ENCODE results near the gene DOCK2.

Gene DOCK2

DNA sequence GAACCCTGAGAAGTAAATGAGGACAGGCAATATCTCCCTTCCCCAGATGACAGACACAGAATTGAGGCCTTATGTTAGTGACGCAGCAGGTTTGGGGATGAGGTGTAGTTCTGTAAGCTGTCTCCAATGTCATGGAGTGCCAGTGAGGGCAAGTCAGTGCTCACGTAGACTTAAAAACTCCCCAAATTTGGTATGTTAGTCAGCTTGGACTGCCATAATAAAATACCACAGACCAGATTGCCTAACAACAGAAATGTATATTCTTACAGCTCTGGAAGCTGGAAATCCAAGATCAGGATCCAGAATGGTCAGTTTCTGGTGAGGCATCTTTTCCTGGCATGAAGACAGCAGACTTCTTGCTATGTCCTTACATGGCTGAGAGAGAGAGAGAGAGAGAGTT, 483.5 kb downstream of the DOCK2 start:
- no peak for DNase-seq (ENCODE audit: low spot score)
- in situ Hi-C loops (cut with MboI; ENCODE audit: low pct_unique_long_range_greater_than_20kb, low sequenced_read_pairs, unreplicated experiment), result no loop called here

DNA sequence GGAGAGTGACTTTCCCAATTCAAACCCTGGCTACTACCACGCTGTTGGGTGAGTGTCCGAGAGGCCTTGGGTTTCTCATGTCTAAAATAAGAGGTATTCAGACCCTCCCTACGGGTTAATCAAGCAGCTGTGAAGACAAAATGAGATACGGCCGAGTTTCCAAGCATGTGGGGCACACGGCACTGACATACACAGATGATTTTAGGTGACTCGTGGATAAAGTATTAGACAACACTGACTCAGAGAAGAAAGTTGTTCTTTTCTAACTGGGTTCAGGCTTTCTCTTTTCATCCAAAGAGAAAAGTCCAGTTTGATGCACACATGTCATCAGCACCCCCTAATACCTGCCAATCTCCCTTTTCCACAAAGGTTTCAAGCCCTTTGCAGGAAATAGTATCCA, 484.2 kb downstream of the DOCK2 start:
- no peak for DNase-seq (ENCODE audit: low spot score)
- TF ChIP-seq, protein P1, sequence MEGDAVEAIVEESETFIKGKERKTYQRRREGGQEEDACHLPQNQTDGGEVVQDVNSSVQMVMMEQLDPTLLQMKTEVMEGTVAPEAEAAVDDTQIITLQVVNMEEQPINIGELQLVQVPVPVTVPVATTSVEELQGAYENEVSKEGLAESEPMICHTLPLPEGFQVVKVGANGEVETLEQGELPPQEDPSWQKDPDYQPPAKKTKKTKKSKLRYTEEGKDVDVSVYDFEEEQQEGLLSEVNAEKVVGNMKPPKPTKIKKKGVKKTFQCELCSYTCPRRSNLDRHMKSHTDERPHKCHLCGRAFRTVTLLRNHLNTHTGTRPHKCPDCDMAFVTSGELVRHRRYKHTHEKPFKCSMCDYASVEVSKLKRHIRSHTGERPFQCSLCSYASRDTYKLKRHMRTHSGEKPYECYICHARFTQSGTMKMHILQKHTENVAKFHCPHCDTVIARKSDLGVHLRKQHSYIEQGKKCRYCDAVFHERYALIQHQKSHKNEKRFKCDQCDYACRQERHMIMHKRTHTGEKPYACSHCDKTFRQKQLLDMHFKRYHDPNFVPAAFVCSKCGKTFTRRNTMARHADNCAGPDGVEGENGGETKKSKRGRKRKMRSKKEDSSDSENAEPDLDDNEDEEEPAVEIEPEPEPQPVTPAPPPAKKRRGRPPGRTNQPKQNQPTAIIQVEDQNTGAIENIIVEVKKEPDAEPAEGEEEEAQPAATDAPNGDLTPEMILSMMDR (IDR thresholded peaks at IDR 0.05; ENCODE audit: extremely low read depth, insufficient read depth, missing control alignments), result no peak
- in situ Hi-C loops (cut with MboI; ENCODE audit: low pct_unique_long_range_greater_than_20kb, low sequenced_read_pairs, unreplicated experiment), result no loop called here

More for the DNA sequence above, 483.5 kb downstream of the DOCK2 start:
- TF ChIP-seq, protein P1 (IDR thresholded peaks at IDR 0.05; ENCODE audit: extremely low read depth, insufficient read depth, missing control alignments), result no peak

DNA sequence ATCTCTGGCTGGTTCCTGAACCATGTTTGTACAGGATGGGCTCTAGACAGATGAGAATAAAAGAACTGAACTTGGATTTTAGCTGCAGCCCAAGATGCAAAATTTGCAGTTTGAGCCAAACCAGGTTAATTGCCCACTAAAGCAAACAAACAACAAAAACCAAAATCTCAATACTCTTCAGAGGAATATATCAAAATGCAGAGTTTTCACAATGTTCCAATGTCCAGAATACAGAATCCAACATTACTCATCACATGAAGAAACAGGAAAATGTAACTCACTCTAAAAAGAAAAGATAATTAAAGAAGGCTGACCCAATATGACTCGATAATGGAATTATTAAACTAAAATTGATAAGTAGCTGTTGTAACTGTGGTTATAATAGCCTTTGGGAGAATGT, 489.0 kb downstream of the DOCK2 start:
- DNase-seq (ENCODE audit: low spot score), result no peak
- in situ Hi-C loops (cut with MboI; ENCODE audit: low pct_unique_long_range_greater_than_20kb, low sequenced_read_pairs, unreplicated experiment), result no loop called here
- TF ChIP-seq, protein P1 (IDR thresholded peaks at IDR 0.05; ENCODE audit: extremely low read depth, insufficient read depth, missing control alignments), result no peak

DNA sequence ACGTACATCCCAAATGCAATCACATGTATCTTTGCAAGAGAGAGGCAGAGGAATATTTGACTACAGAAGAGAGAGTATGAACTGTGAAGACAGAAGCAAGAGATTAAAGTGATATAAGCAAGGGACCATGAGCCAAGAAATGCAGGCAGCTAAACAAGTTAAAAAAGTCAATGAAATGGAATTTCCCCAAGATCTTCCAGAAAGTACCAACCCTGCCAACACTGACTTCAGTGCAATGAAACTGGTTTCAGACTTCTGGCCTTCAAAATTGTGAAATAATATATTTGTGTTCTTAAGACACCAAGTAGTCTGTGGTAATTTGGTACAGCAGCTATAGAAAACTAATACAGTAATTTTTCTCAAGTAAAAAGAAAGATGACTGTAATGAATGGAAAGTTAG, 489.6 kb downstream of the DOCK2 start:
- in situ Hi-C loops (cut with MboI; ENCODE audit: low pct_unique_long_range_greater_than_20kb, low sequenced_read_pairs, unreplicated experiment), result no loop called here
- TF ChIP-seq, protein P1 (IDR thresholded peaks at IDR 0.05; ENCODE audit: extremely low read depth, insufficient read depth, missing control alignments), result no peak
- no peak for DNase-seq (ENCODE audit: low spot score)

DNA sequence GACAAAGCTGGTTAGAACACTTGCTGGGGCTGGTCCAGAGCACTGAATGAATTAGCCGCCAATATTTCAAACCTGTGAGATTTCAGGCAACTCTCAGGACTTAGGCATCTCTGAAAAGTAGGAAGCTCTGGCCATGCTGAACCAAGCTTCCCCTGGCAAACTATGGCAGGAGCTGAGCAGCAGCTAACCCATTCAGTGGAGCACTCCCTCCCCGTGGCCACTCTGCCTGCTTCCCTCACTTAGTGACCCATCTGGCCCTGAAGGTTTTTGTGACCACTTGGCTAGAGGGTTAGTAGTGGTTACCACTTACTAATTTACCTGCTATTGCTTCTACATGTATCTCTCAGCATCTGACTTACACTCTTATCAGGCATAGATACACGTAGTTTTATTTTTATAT, 494.2 kb downstream of the DOCK2 start:
- in situ Hi-C loops (cut with MboI; ENCODE audit: low pct_unique_long_range_greater_than_20kb, low sequenced_read_pairs, unreplicated experiment), result no loop called here
- TF ChIP-seq, protein P1 (IDR thresholded peaks at IDR 0.05; ENCODE audit: extremely low read depth, insufficient read depth, missing control alignments), result no peak
- DNase-seq (ENCODE audit: low spot score), result no peak

DNA sequence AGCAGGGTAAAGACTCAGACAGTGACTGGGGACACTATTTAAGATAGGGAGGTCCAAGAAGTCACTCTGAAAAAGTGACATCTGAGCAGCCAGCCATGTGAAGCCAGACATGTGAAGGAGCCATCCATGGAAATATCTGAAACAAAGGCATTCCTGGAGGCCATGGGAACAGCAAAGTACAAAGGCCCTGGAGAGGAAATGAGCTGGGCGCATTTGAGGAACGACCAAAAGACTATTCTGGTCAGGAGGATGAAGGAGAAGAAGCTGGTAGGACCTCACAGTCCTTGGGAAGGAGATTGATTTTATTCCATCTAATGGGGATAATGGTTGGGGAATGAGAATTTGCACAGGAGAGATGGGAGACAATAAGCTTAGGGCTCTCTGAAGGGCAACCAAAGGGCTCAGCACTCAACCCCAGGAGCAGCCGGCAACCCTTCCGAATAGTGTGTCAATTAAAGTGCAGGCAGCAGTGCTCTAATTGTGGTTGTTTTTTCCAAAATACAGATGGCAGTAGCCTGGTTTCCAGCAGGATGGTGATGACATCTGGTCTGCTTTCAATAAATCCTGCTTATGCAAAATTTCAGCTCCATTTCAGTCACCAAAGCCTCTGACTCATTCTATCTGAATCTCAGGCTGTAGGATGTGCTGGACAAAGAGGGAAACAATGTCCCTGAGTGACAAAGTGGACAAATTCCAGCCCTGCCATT, 495.3 kb downstream of the DOCK2 start:
- no peak for DNase-seq (ENCODE audit: low spot score)
- in situ Hi-C loops (cut with MboI; ENCODE audit: low pct_unique_long_range_greater_than_20kb, low sequenced_read_pairs, unreplicated experiment), result no loop called here
- TF ChIP-seq, protein P1 (IDR thresholded peaks at IDR 0.05; ENCODE audit: extremely low read depth, insufficient read depth, missing control alignments), result no peak

All from GM13977 (cell line).